ENCODE measurements around the gene PTGDR. TPM values are rescaled to one million over a fixed set of nuclear protein-coding genes. Genes with fewer than 3 reads are reported as not detected.

The PTGDR gene
- polyA plus RNA-seq, 1 of the 3 experiments (the other 2 are of a cell fraction): not detected

- TF ChIP-seq ELF1 (IDR thresholded peaks at IDR 0.05) (no peak), GATA2 (CRISPR knock-in tag; IDR thresholded peaks at IDR 0.05) (no peak), TEAD4 (IDR thresholded peaks at IDR 0.05; ENCODE audit: borderline replicate concordance, insufficient read depth) (no peak), USF2 (IDR thresholded peaks at IDR 0.05; ENCODE audit: borderline replicate concordance, low read depth, low read length) (no peak), SIN3A (IDR thresholded peaks at IDR 0.05; ENCODE audit: borderline replicate concordance, low read depth, low read length) (no peak), CHD2 (IDR thresholded peaks at IDR 0.05; ENCODE audit: low read length, partially characterized antibody) (no peak), RXRA (IDR thresholded peaks at IDR 0.05; ENCODE audit: borderline replicate concordance, low read depth) (no peak), RAD21 (IDR thresholded peaks at IDR 0.05; ENCODE audit: low read length) (no peak)
Measured at GRCh38 chr14:52318062-52318461, 50.6 kb downstream of the PTGDR start (continued).

- Histone ChIP-seq H4K20me1 (ENCODE audit: insufficient read depth) (no peaks in the 10 kb centered on the region), H3K27me3 (ENCODE audit: insufficient read depth) (peaks cover 22% of the 10 kb centered on the region; the same call in 1 of the 2 replicates), H3K4me1 (ENCODE audit: control insufficient read depth in 1 of 2, insufficient read depth in 2 of 2, low read depth in 1 of 2, low read length in 1 of 2) (peaks cover 0 to 11% of the 10 kb centered on the region in 2 experiments; a peak in 2 of 4 replicates), H3F3A (replicated peaks; ENCODE audit: insufficient read depth) (no peaks in the 10 kb centered on the region), H3K27ac (ENCODE audit: low read depth in 2 of 2, low read length in 1 of 2) (peak overlapping the region; percentile 7 to 83; a peak in 3 of 4 replicates), H3K9me3 (no peaks in the 10 kb centered on the region), H3K4me2 (no peak overlapping the region), H3K36me3 (replicated peaks in 1 of 2; ENCODE audit: control insufficient read depth in 1 of 2, insufficient read depth in 2 of 2, low read length in 1 of 2) (no peaks in the 10 kb centered on the region), H3K9me2 (no peaks in the 10 kb centered on the region), H2AFZ (ENCODE audit: low read depth) (no peak overlapping the region), H3K9ac (no peak overlapping the region), H3K79me2 (ENCODE audit: insufficient read depth) (no peaks in the 10 kb centered on the region), H3K4me3 (ENCODE audit: low read depth in 2 of 2, low read length in 1 of 2) (no peak overlapping the region)
- DNase-seq: peak; percentile 29
- 13% methylated on average over 5 of the region's 5 CpGs for WGBS (ENCODE audit: low lambda C conversion rate)
- ChIA-PET POLR2A (no interaction called here), CTCF (interaction anchor here (0.9 to 1.0 kb wide), 2 partner anchors 81 to 82 kb away, joined by 3 to 4 read pairs; no protein-coding TSS in a partner anchor)
- TF ChIP-seq NRF1 (IDR thresholded peaks at IDR 0.05; ENCODE audit: low read depth, low read length) (no peak), IRF3 (IDR thresholded peaks at IDR 0.05; ENCODE audit: low read depth, low read length) (no peak), TCF12 (IDR thresholded peaks at IDR 0.05) (no peak), MAX (IDR thresholded peaks at IDR 0.05; ENCODE audit: low read depth) (no peak), CTCF (IDR thresholded peaks at IDR 0.05) (no peak), GATA2 (CRISPR knock-in tag; IDR thresholded peaks at IDR 0.05) (no peak), CHD2 (IDR thresholded peaks at IDR 0.05; ENCODE audit: low read length, partially characterized antibody) (no peak), FOXJ3 (CRISPR knock-in tag; IDR thresholded peaks at IDR 0.05) (no peak), YY1 (IDR thresholded peaks at IDR 0.05; ENCODE audit: low read depth) (no peak), MXI1 (IDR thresholded peaks at IDR 0.05; ENCODE audit: low read depth, low read length) (peak; percentile 53; the same call in 1 of the 2 replicates), REST (IDR thresholded peaks at IDR 0.05; ENCODE audit: low read depth, low read length) (no peak), JUND (IDR thresholded peaks at IDR 0.05) (no peak), NFIC (IDR thresholded peaks at IDR 0.05; ENCODE audit: borderline replicate concordance) (no peak), RAD21 (IDR thresholded peaks at IDR 0.05; ENCODE audit: low read length) (no peak), ZBTB33 (IDR thresholded peaks at IDR 0.05; ENCODE audit: borderline replicate concordance, low read depth) (no peak)
Measured at GRCh38 chr14:52318826-52319645, 51.5 kb downstream of the PTGDR start.

Measured in SK-N-SH (cell line).